MCF 10A (cell line): ENCODE data around the gene ZNF597. TPM values are rescaled to one million over a fixed set of nuclear protein-coding genes. Genes with fewer than 3 reads are reported as not detected.

Experiments used
- BruUV-seq: library from RNA; stranded (reverse); fragments of 400-500 nt; replicated peaks from 2 replicates; lab custom pipeline; 2021; lab: Mats Ljungman, UMichigan
- CTCF ChIA-PET: fragments of 300-600 bp; sonication (Branson Sonifier 250); formaldehyde crosslinking; extraction: SDS; loops from one replicate; lab custom pipeline; 2021; ENCODE audit warnings: antibody characterized with exemption, inconsistent platforms; lab: Yijun Ruan, JAX
- POLR2A ChIA-PET: fragments of 300-600, 350-650 bp; sonication (Branson Sonifier 250); formaldehyde crosslinking; extraction: SDS; loops from one replicate; lab custom pipeline; 2020; ENCODE audit warnings: antibody characterized with exemption, inconsistent platforms; lab: Yijun Ruan, JAX
- DNase-seq: peaks from one replicate; pipeline ENCODE4 v3.0.0-alpha.2; 2018; ENCODE audit not compliant: unreplicated experiment
- H3K27ac Mint-ChIP-seq: one replicate; pipeline ENCODE4 v1.8.0; 2022; ENCODE audit warnings: mild to moderate bottlenecking, low read depth, mixed read lengths; ENCODE audit not compliant: unreplicated experiment
- H3K27me3 Mint-ChIP-seq: one replicate; pipeline ENCODE4 v1.8.0; 2022; ENCODE audit warnings: mixed read lengths; ENCODE audit not compliant: insufficient read depth, unreplicated experiment
- H3K36me3 Mint-ChIP-seq: one replicate; pipeline ENCODE4 v1.8.0; 2022; ENCODE audit warnings: mild to moderate bottlenecking, moderate library complexity, mixed read lengths; ENCODE audit not compliant: insufficient read depth, unreplicated experiment
- H3K4me1 Mint-ChIP-seq: one replicate; pipeline ENCODE4 v1.8.0; 2022; ENCODE audit warnings: mixed read lengths; ENCODE audit not compliant: insufficient read depth, unreplicated experiment
- H3K4me3 Mint-ChIP-seq: one replicate; pipeline ENCODE4 v1.8.0; 2022; ENCODE audit warnings: mild to moderate bottlenecking, moderate library complexity, mixed read lengths; ENCODE audit not compliant: unreplicated experiment
- H3K9me3 Mint-ChIP-seq: one replicate; pipeline ENCODE4 v1.8.0; 2022; ENCODE audit warnings: mixed read lengths; ENCODE audit not compliant: unreplicated experiment
- intact Hi-C: fragments of 100-400 bp; cut with micrococcal nuclease; formaldehyde crosslinking; loops from 2 replicates; pipeline ENCODE4 v1.14.1; 2022
- total RNA-seq: library from RNA; stranded (reverse); gene quantifications from 2 replicates; pipeline ENCODE4 v1.2.3, GENCODE V29; 2022
- TF ChIP-seq, protein P1 (sequence below): fragments of 200-600 bp; IDR thresholded peaks from one replicate; pipeline ENCODE4 v1.8.0; 2022; ENCODE audit warnings: antibody characterized with exemption, mild to moderate bottlenecking; ENCODE audit not compliant: unreplicated experiment

The ZNF597 gene
- total RNA-seq, 1 experiment from 2014 or later, result 2.3 TPM

DNA sequence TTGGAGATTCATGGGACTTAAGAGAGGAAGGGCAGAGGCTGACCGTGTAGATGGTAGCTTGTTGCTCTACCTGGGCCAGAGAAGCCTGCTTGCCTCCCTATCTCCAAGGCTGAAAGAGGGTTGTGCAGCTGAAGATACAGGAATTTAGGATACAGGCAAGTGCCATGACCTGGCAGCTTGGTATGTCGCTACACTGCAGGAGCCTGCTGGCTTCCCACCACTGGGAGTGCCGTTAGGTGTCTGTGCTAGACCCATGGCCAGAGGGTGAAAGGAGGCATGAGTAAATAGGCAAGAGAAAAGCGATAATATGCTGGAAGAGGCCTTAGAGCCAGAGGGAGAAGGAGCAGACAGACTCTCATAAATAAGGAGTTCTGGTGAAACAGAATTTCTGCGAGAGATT lies 10.8 kb upstream of the ZNF597 start:
- POLR2A ChIA-PET, result interaction anchor here (1.5 kb wide), 1 partner anchor 10 kb away, joined by 10 read pairs; the partner anchor contains the start of genes NAA60 and ZNF597
- no peak for DNase-seq
- peaks cover 12% of the 10 kb centered on the region for H3K4me1 Mint-ChIP-seq
- intact Hi-C loops, result no loop called here
- H3K36me3 Mint-ChIP-seq, result peaks cover 30% of the 10 kb centered on the region
- no peaks in the 10 kb centered on the region for H3K9me3 Mint-ChIP-seq
- H3K27ac Mint-ChIP-seq, result no peak overlapping the region
- CTCF ChIA-PET, result interaction anchor here (0.6 kb wide), 1 partner anchor 304 kb away, joined by 4 read pairs; no protein-coding TSS in a partner anchor
- BruUV-seq, result no TSS peak
- no peaks in the 10 kb centered on the region for H3K27me3 Mint-ChIP-seq
- no peak overlapping the region for H3K4me3 Mint-ChIP-seq
- TF ChIP-seq, protein P1, sequence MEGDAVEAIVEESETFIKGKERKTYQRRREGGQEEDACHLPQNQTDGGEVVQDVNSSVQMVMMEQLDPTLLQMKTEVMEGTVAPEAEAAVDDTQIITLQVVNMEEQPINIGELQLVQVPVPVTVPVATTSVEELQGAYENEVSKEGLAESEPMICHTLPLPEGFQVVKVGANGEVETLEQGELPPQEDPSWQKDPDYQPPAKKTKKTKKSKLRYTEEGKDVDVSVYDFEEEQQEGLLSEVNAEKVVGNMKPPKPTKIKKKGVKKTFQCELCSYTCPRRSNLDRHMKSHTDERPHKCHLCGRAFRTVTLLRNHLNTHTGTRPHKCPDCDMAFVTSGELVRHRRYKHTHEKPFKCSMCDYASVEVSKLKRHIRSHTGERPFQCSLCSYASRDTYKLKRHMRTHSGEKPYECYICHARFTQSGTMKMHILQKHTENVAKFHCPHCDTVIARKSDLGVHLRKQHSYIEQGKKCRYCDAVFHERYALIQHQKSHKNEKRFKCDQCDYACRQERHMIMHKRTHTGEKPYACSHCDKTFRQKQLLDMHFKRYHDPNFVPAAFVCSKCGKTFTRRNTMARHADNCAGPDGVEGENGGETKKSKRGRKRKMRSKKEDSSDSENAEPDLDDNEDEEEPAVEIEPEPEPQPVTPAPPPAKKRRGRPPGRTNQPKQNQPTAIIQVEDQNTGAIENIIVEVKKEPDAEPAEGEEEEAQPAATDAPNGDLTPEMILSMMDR, result no peak

DNA sequence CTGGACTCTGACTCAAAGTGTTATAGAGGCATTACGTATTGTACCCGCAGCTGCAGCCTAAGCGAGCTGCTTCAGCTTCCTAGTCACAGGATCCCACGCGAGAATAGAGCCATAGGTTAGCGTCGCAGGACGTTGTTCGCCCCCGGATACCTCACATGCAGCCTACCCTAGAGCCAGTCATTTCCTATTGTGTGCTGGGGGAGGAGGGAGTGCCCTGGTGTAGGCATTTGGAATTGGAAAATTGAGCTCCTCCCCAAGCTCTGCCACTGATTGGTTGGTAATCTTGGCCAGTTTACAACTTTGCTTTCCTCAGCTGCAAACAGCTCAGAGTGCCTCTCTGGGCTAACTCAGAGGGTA lies 706 bp upstream of the ZNF597 start:
- H3K4me3 Mint-ChIP-seq, result peak overlapping the region; percentile 87
- ChIA-PET CTCF (interaction anchor here (0.7 to 1.2 kb wide), 5 partner anchors 8 to 385 kb away, joined by 3 read pairs; no protein-coding TSS in a partner anchor), POLR2A (interaction anchor here (0.6 to 2.7 kb wide), 18 partner anchors 9 to 1018 kb away, joined by 3 to 53 read pairs (median 6); partner anchors contain the start of genes ZNF174, ZNF200, ZNF213 and ZNF263)
- peaks cover 57% of the 10 kb centered on the region for H3K36me3 Mint-ChIP-seq
- no peaks in the 10 kb centered on the region for H3K4me1 Mint-ChIP-seq
- BruUV-seq, result TSS peak; percentile 84
- H3K9me3 Mint-ChIP-seq, result peaks cover 7% of the 10 kb centered on the region
- peak overlapping the region; percentile 96 for H3K27ac Mint-ChIP-seq
- DNase-seq, result peak; percentile 71
- TF ChIP-seq, protein P1, result no peak
- intact Hi-C loops, result no loop called here
- H3K27me3 Mint-ChIP-seq, result no peaks in the 10 kb centered on the region

DNA sequence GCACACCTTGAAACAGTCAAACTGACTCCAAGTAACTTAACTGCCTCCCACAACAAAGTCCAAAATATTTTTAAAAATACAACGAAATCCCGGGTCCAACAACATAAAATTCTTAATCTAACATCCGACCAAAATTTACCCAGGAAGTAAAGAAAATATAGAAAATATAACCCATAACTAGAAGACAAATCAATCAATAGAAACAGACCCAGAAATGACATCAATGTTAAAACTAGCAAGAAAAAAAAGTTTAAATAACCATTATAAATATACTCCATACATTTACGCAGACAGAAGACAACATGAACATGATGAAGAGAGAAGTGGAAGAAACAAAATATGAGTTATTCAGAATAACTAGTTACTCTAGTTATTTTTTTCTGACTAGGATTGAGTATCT lies 3.7 kb downstream of the ZNF597 start:
- Mint-ChIP-seq H3K4me1 (no peaks in the 10 kb centered on the region), H3K4me3 (no peak overlapping the region), H3K27me3 (peaks cover 11% of the 10 kb centered on the region), H3K36me3 (peaks cover 31% of the 10 kb centered on the region), H3K9me3 (peaks cover 7% of the 10 kb centered on the region), H3K27ac (no peak overlapping the region)
- intact Hi-C loops, result no loop called here
- no TSS peak for BruUV-seq
- POLR2A ChIA-PET, result interaction anchor here (0.6 kb wide), 1 partner anchor 123 kb away, joined by 3 read pairs; no protein-coding TSS in a partner anchor
- CTCF ChIA-PET, result no interaction called here
- TF ChIP-seq, protein P1, result no peak
- no peak for DNase-seq

DNA sequence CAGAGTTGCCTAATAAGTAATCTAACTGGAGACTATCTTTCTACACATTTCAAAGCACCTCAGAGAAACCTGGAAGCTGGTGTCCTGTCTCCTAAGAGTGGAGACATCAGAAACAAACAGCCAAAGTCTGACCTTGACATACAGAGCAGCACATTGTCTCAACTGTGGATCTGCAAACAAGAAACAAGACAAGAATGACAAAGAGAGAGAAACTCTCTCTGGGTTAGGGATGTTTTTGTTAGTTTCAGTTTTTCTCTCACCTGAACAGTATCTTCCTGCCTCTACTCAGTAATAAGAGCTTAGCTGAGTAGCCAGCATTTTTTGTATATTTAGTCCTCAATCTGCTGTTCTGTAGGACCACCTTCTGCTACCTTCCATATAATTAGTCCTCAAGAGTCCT lies 8.9 kb downstream of the ZNF597 start:
- no peaks in the 10 kb centered on the region for H3K4me1 Mint-ChIP-seq
- BruUV-seq, result no TSS peak
- intact Hi-C loops, result no loop called here
- CTCF ChIA-PET, result no interaction called here
- H3K9me3 Mint-ChIP-seq, result no peaks in the 10 kb centered on the region
- H3K27me3 Mint-ChIP-seq, result peaks cover 23% of the 10 kb centered on the region
- H3K27ac Mint-ChIP-seq, result no peak overlapping the region
- H3K4me3 Mint-ChIP-seq, result no peak overlapping the region
- peaks cover 15% of the 10 kb centered on the region for H3K36me3 Mint-ChIP-seq
- TF ChIP-seq, protein P1, result no peak
- DNase-seq, result no peak
- POLR2A ChIA-PET, result interaction anchor here (1.6 kb wide), 1 partner anchor 10 kb away, joined by 3 read pairs; no protein-coding TSS in a partner anchor
